NCI-H2171 (cell line): Measurements from ENCODE around the gene SCG5.
A peak's percentile ranks its signal among the peaks of the same experiment; 100 is the strongest.

Source experiments
- DNase-seq: peaks from one replicate; lab custom pipeline; 2025; lab: John Stamatoyannopoulos, UW

The SCG5 gene

DNA sequence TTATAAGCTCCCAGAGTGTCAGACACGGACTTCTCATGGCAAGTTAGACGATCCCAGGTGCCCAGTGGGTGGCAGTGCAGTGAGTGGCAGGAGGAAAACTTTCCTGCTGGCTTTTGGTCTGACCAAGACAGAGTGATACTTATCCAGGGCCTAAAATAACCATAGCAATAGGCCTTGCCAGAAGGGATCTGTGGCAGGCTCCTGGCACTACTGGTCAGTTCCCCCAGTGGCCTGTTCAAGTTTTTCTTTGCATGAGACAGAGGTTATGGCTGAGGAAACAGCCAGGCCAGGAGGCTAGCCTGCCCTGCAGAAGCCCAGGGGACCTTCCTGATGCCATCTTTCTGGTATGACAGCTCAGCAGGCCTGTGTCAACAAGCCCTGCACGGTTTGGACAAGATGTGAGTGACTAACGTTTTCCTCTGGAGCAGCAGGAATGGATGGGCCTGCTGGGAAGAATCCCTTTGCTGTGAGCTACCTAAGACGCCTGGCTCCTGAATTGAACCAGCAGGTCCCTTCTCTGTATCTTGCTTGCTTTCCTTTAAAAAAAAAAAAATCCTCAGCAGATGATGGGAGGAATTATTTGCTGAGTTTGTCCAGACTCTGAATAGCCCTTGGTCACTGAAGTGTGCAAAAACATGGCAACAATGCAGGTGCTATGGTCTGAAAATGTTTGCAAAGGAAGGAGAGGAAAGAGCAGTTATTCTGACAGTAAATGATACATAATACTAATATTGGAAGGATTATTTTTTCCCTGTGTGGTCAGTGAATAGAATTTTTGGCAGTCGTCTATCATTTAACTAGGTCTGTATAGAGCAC is 18.0 kb downstream of the SCG5 start:
- peak; percentile 37 for DNase-seq

DNA sequence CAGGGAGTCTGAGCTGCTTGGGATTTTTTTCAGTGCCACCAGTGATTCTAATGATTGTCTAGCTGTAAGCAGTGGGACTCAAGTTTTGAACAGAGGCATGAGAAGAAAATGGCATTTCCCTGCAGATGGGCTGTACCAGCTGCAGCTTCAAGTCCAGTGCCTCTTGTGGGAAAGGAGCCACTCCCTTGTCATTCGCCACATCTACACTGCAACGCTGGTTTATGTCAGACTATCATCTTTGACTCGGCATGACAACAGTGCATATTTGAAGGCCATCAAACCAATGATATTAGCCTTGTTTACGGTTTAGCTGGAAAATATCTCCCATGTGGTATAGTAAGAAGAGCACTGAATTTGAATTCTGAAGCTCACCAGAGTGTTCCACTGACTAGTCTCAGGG is 22.2 kb downstream of the SCG5 start:
- no peak for DNase-seq

DNA sequence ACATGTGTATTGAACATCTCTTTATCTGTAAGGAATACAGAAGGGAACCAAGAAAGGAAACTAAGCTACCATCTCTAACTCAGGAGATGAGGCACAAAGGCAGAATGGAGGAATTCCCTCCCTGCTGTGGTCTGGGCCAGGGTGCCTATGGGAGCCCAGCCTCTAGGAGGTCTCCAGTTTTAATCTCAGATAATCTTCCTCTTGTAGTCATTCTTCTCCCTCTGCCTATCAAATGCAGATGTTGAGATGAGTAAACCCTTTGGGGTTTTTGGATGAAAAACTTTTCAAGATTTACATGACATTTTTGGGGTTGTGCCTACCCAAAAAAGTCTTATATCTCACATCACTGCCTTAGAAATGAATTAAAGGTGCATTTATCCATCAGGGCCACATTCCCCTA is 23.3 kb downstream of the SCG5 start:
- no peak for DNase-seq

DNA sequence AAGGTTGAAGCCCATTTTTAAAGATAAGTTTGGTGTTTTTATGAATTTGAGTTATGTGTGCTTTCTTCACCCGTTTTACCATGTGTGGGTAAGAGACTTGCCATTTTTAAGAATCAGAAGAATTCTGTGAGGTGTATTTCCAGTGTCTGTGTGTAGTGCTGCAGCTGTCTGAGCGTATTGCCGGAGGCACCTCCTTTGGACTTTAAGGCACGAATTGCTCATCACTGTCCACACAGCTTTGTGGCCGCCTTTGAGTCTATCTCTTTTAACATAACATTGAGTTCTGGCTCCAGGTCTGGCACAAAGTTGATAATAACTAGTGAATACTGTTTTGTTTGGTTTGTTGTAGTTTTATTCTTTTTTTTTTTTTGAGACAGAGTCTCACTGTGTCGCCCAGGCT is 25.8 kb downstream of the SCG5 start:
- DNase-seq, result no peak

DNA sequence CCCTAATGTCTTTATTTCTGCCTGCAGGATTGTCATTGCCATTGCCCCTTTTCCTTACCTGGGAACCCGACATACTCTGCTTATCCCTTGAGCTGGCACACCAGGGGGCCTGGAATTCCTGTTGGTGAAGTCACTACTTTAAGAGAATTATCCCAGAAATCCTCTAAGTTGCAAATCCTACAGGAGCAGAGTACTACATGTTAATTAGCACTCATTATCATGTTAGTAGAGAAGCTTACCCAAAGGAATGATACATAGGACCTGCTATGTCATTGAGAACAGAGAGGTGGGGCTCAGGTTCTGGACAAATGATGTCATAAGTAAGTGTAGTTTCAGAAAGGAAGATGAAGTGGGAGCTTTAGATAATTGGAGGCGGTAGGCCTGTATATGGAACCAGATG is 27.4 kb downstream of the SCG5 start:
- no peak for DNase-seq

DNA sequence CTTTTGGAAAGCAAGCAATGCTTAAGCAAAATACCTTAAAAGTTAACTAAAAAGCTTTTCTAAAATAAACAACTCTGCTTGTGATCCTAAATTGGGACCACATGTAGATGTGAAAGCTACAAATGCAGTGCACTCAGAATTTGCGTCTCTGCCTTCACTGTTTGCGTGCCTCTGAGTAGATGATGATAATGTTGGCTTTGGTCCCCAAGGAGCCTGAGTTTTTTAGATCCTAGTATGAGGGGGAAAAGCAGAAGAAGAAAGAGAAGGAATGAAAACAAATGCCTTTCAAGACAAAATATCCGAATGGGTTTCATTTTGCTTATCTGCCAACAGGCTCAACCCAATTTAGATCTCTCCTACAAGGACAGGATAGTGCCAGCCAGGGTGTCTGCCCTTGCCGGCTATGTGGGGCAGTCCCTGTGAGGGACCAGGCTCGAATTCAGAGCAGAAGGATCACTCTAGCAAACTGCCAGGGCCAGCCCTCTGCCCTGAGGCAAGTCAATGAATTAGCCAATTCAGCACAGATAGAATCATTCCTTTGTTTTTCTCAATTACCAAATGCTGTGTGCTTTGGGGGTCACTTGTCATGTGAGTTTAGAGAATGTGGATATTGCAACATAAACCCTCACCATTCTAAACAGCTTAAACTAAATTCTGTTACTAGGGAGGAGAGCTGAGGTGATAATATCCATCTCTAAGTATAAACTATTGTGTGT is 28.5 kb downstream of the SCG5 start:
- DNase-seq, result no peak

DNA sequence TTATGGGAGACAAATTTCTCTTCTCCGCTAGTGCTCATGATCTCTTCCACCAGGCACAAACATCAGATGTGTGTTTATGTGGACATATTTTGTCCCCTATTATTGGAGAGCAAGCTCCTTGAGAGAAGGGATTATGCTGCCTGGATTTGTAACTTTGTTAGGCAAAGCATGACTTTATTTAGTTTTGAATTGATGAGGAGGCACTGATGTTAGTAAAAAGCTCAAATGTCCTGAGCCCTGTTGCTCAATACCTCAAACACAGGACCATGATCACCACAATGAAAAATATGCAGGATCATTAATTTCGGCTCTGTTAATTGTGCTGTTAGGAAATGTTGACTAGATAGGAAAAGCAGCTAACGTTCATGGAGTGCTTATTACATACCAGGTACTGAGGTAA is 29.1 kb downstream of the SCG5 start:
- DNase-seq, result no peak

DNA sequence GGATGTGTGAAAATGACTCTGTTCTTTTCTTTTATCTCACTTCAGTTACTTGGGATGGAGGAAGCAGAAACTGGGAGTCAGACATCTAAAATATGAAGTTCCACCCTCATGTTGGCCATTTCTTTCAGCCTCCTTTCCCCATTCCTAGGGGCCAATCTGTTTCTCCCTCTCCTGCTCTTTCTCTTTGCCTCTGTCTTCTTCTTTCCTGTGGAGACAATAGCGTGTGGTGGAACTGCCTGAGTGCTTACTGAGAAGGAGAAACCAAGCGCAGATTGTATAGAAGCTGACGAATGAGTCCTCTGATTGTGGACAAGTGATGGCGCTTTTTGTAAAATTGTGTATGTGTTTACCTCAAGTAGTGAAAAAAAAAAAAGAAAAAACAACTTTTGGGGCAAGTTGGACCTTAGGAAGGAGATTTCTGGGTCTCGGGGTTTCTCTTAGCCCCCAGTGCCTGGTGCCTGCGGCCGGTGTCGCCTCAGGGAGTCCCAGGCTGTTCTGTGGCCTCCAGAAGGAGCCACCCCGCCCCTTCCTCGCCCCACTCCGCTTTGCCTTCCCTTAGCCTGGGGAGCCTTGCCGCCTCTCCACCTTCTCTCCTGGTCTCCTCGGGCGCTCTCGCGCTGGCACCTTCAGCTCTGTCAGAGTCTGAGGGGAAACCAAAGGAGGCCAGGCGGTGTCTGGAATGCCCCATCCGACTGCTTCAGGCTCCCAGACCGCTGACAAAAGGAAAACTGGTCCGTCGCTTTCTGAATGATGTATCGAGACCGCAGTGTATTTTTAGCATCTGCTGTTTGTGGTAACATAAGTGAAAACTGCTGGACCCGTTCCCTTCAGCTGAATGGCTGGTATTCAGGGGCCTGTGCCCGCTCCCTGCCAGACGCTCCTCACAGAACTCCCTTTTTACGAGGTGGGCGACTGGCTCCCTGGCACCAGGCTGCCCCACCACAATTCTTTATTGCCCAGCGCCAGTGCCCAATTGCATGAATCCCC is 30.1 kb downstream of the SCG5 start:
- DNase-seq, result no peak

DNA sequence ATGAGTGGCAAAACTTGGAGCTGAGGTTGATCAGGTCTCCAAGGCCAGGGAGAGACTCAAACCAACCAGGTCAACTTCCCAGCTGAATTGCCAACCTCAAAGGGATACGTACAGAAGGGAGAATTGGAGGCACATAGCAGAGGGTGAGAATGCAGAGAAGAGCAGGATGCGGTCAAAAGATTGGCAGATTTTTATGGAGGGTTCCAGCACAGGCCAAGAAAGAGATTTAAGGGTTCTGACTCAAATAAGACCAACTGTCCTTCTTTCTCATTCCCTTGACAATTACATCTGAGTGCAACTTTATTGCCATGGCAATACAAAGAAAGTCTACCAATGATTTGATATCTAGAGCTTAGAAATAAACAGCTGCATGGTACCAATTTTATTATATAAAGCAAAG is 33.2 kb downstream of the SCG5 start:
- no peak for DNase-seq

DNA sequence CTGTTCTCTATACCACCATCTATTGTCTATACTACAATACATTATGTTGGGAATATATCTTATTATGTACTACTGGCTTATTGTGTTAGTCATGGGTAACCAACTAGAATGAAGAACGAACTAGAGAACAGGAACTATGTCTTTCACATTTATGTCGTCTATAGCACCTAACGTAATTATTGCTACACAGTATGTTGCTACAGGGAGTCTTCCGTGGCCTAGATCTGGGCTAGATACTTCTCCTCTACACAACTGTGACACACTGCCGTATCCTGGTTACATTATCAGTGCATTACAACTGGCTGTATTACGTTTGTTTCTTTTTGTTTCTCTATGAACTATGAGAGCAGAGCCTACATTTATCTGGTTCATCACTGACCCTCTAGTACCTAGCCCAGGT is 34.0 kb downstream of the SCG5 start:
- no peak for DNase-seq

DNA sequence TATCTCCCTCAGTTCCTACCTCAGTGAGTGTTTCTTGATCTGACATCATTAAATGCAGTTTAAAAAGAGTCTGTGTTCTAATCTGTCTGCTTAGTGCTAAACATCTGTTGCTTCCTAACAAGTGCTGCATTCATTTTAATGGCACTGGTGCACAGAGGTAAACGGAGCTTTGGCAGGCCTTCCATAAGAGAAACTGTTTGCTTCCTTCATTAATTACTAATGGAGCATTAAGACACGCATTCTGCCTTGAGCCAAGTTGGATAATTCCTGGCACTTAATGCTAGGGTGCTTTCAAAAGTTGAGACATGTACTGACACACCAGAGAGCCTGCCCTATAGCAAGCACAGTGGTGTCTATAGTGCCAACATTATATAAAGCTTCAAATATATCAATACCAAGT is 34.7 kb downstream of the SCG5 start:
- no peak for DNase-seq

DNA sequence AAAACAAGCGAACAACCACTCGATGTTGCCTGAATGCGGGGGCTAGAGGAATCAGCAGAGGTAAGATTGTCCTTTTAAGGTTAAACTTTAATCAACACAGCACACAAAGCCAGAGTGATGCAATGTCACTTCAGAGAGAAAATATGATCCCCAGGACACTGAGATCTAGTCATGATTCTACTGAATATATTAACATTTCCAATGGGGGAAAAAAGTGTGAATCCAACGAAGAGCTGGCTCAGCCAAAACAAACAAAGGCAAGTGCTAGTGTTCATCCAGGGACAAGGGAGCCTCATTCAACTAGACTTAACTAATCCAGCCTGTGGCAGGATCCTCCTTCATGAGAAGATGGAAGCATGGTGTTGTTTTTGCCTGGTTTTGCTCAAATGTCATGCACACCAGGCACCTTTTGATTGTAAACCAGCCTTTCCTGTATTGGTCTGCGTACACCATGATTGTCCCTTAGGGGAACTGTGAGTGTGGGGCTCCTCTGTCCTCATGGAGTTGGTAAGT is 35.8 kb downstream of the SCG5 start:
- DNase-seq, result no peak

DNA sequence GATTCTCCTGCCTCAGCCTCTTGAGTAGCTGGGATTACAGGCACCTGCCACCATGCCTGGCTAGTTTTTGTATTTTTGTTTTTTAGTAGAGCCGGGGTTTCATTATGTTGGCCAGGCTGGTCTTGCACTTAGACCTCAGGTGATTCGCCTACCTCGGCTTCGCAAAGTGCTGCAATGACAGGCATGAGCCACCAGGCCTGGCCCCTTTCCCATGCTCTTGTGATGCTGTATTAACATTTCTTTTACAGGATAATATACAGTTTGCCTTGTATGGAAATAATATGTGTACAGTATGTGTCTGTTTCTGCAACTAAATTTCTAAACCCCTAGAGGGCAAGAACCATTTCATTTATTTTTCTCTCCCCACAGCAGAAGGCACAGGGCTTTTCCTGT is 37.8 kb downstream of the SCG5 start:
- no peak for DNase-seq

DNA sequence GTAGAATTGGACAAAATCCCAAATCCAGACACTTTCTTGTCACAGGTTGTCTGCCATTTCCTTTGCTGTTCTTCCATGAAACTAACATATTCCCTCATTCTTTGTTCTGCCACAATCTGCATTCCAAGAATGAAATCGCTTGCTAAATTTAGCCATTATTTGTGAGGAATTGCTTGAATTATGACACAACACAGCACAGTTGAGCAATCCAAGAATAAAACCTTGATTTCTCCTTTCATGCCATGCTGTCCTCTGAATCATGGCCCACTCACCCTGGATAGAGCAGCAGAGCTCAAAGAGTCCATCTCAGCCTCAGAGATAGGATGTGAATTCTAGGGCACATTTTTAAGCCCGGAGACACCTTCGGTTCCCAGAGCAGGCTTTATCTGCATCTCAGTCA is 41.1 kb downstream of the SCG5 start:
- DNase-seq, result no peak

DNA sequence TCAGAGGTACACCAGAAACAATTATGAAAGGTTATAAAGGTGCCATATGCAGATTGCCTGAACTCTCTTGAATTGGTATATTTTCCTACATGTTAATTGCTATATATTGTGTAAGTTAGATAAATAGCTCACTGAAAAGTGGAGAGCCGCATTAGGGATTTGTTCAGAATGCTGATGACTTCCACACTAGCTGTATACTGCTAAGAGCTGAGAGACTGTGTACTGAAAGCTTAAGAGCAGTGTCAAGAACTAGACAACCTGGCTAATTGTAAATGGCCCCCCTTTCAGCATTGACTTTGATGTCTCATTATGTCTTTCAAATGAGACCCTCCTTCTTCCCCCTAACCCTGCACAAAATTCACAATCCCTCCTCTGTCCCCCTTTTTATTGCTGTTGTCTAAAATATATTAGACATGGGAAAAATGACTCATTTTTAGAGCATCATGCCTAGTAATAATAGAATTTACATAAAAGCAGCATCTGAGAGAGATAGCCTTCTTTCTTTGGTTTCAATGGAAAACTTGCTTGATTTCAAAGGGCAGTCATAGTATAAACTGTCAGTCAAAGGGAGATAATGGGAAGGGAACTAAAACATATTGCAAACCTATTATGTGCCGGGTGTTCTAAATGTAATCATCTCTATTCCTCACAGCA is 41.6 kb downstream of the SCG5 start:
- no peak for DNase-seq

DNA sequence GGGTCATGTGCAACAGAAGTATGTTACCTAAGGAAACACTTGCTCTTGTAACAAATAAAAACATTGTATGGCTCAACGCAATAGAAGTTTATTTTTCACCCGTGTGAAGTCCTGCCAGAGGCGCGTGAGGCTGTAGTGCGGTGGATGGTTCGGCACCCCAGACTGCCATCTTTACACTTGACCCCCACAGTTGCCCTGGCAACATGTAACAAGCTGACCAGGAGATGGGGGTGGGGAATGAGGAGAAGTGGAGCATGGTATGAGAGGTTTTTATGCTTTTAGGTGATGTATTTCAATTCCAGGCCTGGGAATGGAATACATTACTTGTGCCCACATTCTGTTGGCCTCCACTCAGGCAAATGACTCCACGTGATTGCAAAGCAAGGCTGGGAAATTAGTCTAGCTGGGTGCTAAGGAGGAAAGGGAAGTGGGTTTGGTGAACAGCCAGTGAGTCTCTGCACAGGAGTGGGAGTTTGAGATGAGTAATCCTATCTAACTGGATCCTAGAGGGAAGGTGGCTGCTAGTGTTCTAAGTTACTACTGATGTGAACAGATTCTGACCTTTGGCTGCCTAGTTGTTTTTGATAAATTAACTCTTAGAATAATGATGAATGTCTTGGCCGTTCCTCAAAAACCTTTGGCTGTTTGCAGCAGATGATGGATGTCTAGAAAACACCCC is 42.5 kb downstream of the SCG5 start:
- no peak for DNase-seq

DNA sequence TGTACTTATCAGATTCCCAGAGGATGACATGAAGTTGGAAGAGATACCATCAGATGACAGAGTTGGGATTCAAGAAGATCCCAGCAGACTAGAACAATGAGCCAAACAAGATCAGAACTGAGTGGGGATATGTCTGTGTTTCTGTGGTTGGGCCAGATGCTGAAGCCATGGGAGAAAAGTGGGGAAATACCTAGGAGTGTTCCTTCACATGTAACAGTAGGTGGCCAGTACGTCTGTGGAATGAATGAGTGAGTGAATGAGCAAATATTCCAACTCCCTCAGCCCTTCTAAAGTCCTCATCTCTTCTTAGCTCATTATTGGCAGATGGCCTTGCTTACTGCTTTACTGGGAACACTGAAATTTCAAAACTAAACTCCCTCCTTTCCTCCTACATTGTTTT is 44.1 kb downstream of the SCG5 start:
- DNase-seq, result no peak

DNA sequence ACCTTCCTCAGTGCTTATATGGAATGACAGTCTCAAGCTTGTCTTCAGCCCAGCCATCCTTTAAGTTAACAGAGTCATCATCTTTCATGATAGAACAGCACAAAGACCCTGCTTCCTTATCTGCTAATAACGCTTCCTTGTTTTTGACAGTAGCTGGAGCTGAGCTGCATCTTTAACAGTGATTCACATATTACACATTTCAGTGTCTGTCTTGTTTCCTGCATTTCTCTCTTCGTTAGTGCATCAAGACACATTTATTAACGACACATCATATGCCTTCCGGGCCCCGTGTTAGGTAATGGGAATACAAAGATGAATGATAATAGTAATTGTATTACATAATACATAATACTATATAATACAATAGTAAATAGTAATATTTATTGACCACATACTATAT is 46.0 kb downstream of the SCG5 start:
- no peak for DNase-seq

DNA sequence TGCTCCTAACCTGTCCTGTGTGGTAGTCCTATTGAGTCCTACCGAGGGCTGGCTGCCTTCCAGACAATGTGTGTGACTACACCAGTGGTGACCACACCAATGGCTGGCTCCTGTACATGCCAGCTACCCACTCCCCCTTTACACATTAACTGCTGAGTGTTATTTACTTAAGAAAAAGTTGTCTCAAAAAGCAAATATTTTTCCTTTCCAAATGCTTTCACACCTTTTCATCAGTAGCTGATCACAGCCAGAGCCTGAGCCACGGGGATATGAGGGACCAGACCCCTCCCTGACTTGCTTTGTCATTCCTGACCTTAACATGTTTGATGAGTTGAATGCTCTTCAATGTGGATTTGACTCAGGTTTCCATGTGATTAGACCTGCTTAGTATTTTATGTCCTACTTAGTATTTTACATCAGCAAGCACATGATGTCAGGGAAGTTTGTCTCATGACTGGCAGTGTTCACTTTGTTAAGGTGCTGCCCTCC is 46.7 kb downstream of the SCG5 start:
- DNase-seq, result no peak

DNA sequence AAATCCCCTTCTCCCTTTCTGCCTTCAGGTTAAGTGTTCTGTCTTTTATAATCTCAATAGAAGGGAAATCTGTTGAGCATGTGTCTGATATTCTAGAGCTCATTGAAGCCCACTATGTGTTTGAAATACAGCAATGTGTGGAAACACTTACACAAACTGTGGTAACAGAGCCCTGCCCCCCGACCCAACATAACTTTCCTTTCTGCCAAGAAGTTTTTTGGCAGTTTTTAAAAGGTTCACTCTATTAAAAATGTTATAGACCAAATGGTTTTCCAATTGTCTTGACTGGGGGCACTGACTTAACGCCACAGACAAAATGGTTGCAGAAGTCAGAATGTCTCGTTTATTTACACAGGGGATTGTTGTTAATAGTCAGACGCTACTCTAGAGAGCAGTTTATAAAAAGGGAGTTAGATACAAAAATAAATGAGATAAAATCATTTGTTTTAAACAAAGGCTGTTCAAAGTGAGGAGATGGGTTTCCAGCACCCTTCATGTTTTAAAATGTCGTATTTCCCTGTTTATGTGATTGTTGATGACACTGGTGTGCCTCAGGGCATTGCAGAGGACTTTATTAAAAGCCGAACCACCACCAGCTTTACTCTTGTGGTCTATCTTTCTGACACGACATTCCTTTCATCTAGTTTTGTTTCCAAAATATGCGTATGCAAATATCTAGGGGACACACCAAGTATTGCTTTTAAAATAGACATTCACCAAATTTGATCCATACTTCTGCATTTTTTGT is 49.6 kb downstream of the SCG5 start:
- no peak for DNase-seq
